Endodermal cell (in vitro differentiated cells): Measurements from ENCODE around the gene KRT76. TPM values are rescaled to one million over a fixed set of nuclear protein-coding genes. Genes with fewer than 3 reads are reported as not detected.

Source experiments
- DNase-seq: peaks from one replicate; pipeline ENCODE4 v3.0.0-alpha.2; 2017
- H3K27ac ChIP-seq: 2 replicates; pipeline ENCODE4 v1.5.1; 2013; ENCODE audit warnings: mild to moderate bottlenecking, low read depth, low read length, moderate library complexity
- H3K27me3 ChIP-seq: 2 replicates; pipeline ENCODE4 v1.6.1; 2013; ENCODE audit warnings: mild to moderate bottlenecking, low read length, moderate library complexity; ENCODE audit not compliant: insufficient read depth, control insufficient read depth, poor library complexity, severe bottlenecking
- H3K36me3 ChIP-seq: 2 replicates; pipeline ENCODE4 v1.7.0; 2013; ENCODE audit warnings: mild to moderate bottlenecking, low read length, moderate library complexity; ENCODE audit not compliant: control insufficient read depth, insufficient read depth
- H3K4me1 ChIP-seq: one replicate; pipeline ENCODE4 v1.7.0; 2013; ENCODE audit warnings: low read length; ENCODE audit not compliant: control insufficient read depth, insufficient read depth
- H3K4me3 ChIP-seq: 2 replicates; pipeline ENCODE4 v1.5.1; 2013; ENCODE audit warnings: mild to moderate bottlenecking, low read length, moderate library complexity
- H3K9ac ChIP-seq: 2 replicates; pipeline ENCODE4 v1.6.1; 2013; ENCODE audit warnings: mild to moderate bottlenecking, low read length, moderate library complexity; ENCODE audit not compliant: poor library complexity, severe bottlenecking; ENCODE audit errors: extremely low read depth
- H3K9me3 ChIP-seq: 2 replicates; pipeline ENCODE4 v1.6.1; 2013; ENCODE audit warnings: mild to moderate bottlenecking, low read length, moderate library complexity; ENCODE audit not compliant: control insufficient read depth
- H3K27ac Mint-ChIP-seq: 2 replicates; pipeline ENCODE4 v1.8.0; 2020; ENCODE audit warnings: mixed read lengths
- H3K27me3 Mint-ChIP-seq: 2 replicates; pipeline ENCODE4 v1.8.0; 2021; ENCODE audit warnings: mild to moderate bottlenecking, mixed read lengths; ENCODE audit not compliant: insufficient read depth
- H3K36me3 Mint-ChIP-seq: 2 replicates; pipeline ENCODE4 v1.8.0; 2020; ENCODE audit warnings: low read depth, mixed read lengths
- H3K4me1 Mint-ChIP-seq: 2 replicates; pipeline ENCODE4 v1.8.0; 2020; ENCODE audit warnings: mixed read lengths
- H3K4me3 Mint-ChIP-seq: 2 replicates; pipeline ENCODE4 v1.8.0; 2020; ENCODE audit warnings: mild to moderate bottlenecking, moderate library complexity, mixed read lengths
- H3K9me3 Mint-ChIP-seq: 2 replicates; pipeline ENCODE4 v1.8.0; 2020; ENCODE audit warnings: mild to moderate bottlenecking, mixed read lengths
- CTCF ChIP-seq: fragments of 200-600 bp; sonication (generic); conservative IDR thresholded peaks from 2 replicates; pipeline ENCODE4 v1.5.0; 2021; ENCODE audit warnings: antibody characterized with exemption, mild to moderate bottlenecking
- WGBS, 2 experiments: methylation state at CpG; one replicate each; pipeline versions ENCODE4 v1.1.5 to v1.1.7; 2013; ENCODE audit warnings: missing lambda C conversion rate in 2 of 2, mixed read lengths in 1 of 2; ENCODE audit not compliant: insufficient coverage in 1 of 2, insufficient read length in 1 of 2; 5-methylcytosine and 5-hydroxymethylcytosine counted together
- total RNA-seq, 2 donors: library from RNA; stranded (reverse); fragmentation: NEBNext Ultra II Directional in 1 of 2; extraction: Animal tissue kit (Norgen Biotek cat#: 25700) in 1 of 2; gene quantifications; 2 replicates in 1 of 2; 3 replicates in 1 of 2; pipeline ENCODE4 v1.2.1, GENCODE V29; 2021

The KRT76 gene
- total RNA-seq, 2 donors from 2014 or later, result not detected

GRCh38 chr12:52823761-52824450, 46.8 kb upstream of the KRT76 start:
- 93 to 100% methylated on average over 10 to 15 of the region's 15 CpGs for WGBS, 2 experiments
- Histone ChIP-seq H3K27ac (no peak overlapping the region), H3K9me3 (no peaks in the 10 kb centered on the region), H3K9ac (no peak overlapping the region), H3K36me3 (no peaks in the 10 kb centered on the region), H3K4me3 (no peak overlapping the region), H3K27me3 (no peaks in the 10 kb centered on the region), H3K4me1 (peaks cover 1% of the 10 kb centered on the region)
- H3K36me3 Mint-ChIP-seq, result no peaks in the 10 kb centered on the region
- H3K4me3 Mint-ChIP-seq, result no peak overlapping the region
- peaks cover 9% of the 10 kb centered on the region for H3K4me1 Mint-ChIP-seq
- DNase-seq, result no peak
- no peak overlapping the region for H3K27ac Mint-ChIP-seq
- no peak for TF ChIP-seq CTCF
- peaks cover 6% of the 10 kb centered on the region for H3K27me3 Mint-ChIP-seq
- no peaks in the 10 kb centered on the region for H3K9me3 Mint-ChIP-seq

- H3K9ac ChIP-seq, result no peak overlapping the region
- H3K9me3 ChIP-seq, result no peaks in the 10 kb centered on the region
- no peak for DNase-seq
- TF ChIP-seq CTCF, result no peak
- 75 to 89% methylated on average over 5 to 16 of the region's 16 CpGs for WGBS, 2 experiments
- Mint-ChIP-seq H3K36me3 (no peaks in the 10 kb centered on the region), H3K4me1 (peaks cover 13% of the 10 kb centered on the region), H3K4me3 (no peak overlapping the region), H3K9me3 (no peaks in the 10 kb centered on the region), H3K27me3 (peaks cover 5% of the 10 kb centered on the region), H3K27ac (no peak overlapping the region)
- H3K27ac ChIP-seq, result no peak overlapping the region
- H3K36me3 ChIP-seq, result no peaks in the 10 kb centered on the region
- H3K27me3 ChIP-seq, result no peaks in the 10 kb centered on the region
- H3K4me1 ChIP-seq, result peaks cover 7% of the 10 kb centered on the region
- no peak overlapping the region for H3K4me3 ChIP-seq
These were observed 45.8 kb upstream of the KRT76 start for GRCh38 chr12:52822771-52823510.

- WGBS, 2 experiments, result 88 to 93% methylated on average over 4 to 10 of the region's 10 CpGs
- H3K9me3 Mint-ChIP-seq, result no peaks in the 10 kb centered on the region
- Histone ChIP-seq H3K4me3 (no peak overlapping the region), H3K9ac (no peak overlapping the region), H3K4me1 (peaks cover 7% of the 10 kb centered on the region), H3K27ac (no peak overlapping the region), H3K36me3 (no peaks in the 10 kb centered on the region), H3K27me3 (no peaks in the 10 kb centered on the region), H3K9me3 (no peaks in the 10 kb centered on the region)
- no peak for TF ChIP-seq CTCF
- no peak for DNase-seq
- no peak overlapping the region for H3K4me3 Mint-ChIP-seq
- no peaks in the 10 kb centered on the region for H3K36me3 Mint-ChIP-seq
- H3K4me1 Mint-ChIP-seq, result peaks cover 8% of the 10 kb centered on the region
- H3K27me3 Mint-ChIP-seq, result peaks cover 5% of the 10 kb centered on the region
- H3K27ac Mint-ChIP-seq, result no peak overlapping the region
These were observed 44.9 kb upstream of the KRT76 start for GRCh38 chr12:52821826-52822660.
